Glutamatergic neuron (in vitro differentiated cells): ENCODE results near the gene ZMYND11. TPM values are rescaled to one million over a fixed set of nuclear protein-coding genes. Genes with fewer than 3 reads are reported as not detected.

ENCODE experiments used
- DNase-seq: peaks from one replicate; pipeline ENCODE4 v3.0.0; 2022
- H3K27ac Mint-ChIP-seq: one replicate; pipeline ENCODE4 v1.8.0; 2020; ENCODE audit warnings: mild to moderate bottlenecking, mixed read lengths, inconsistent platforms; ENCODE audit not compliant: unreplicated experiment
- H3K27me3 Mint-ChIP-seq: one replicate; pipeline ENCODE4 v1.8.0; 2020; ENCODE audit warnings: mild to moderate bottlenecking, moderate library complexity, mixed read lengths, inconsistent platforms; ENCODE audit not compliant: unreplicated experiment
- H3K36me3 Mint-ChIP-seq: one replicate; pipeline ENCODE4 v1.8.0; 2020; ENCODE audit warnings: mild to moderate bottlenecking, mixed read lengths, inconsistent platforms; ENCODE audit not compliant: unreplicated experiment
- H3K4me1 Mint-ChIP-seq: one replicate; pipeline ENCODE4 v1.8.0; 2020; ENCODE audit warnings: mild to moderate bottlenecking, low read depth, mixed read lengths, inconsistent platforms; ENCODE audit not compliant: unreplicated experiment
- H3K4me3 Mint-ChIP-seq: one replicate; pipeline ENCODE4 v1.8.0; 2020; ENCODE audit warnings: mild to moderate bottlenecking, mixed read lengths, inconsistent platforms; ENCODE audit not compliant: unreplicated experiment
- H3K9me3 Mint-ChIP-seq: one replicate; pipeline ENCODE4 v1.8.0; 2020; ENCODE audit warnings: mild to moderate bottlenecking, moderate library complexity, mixed read lengths, inconsistent platforms; ENCODE audit not compliant: unreplicated experiment
- CTCF ChIP-seq: fragments of 200-600 bp; sonication (generic); IDR thresholded peaks from one replicate; pipeline ENCODE4 v1.5.0; 2021; ENCODE audit not compliant: partially characterized antibody, unreplicated experiment
- total RNA-seq: library from RNA; stranded (reverse); fragmentation: NEBNext Ultra II Directional; extraction: Animal tissue kit (Norgen Biotek cat#: 25700); gene quantifications from one replicate; pipeline ENCODE4 v1.2.1, GENCODE V29; 2021; ENCODE audit not compliant: unreplicated experiment

ZMYND11 gene
- total RNA-seq, 1 donor from 2014 or later, result 26.6 TPM

GRCh38 chr10:288316-289200 lies 153.3 kb downstream of the ZMYND11 start:
- H3K27me3 Mint-ChIP-seq, result peaks cover 4% of the 10 kb centered on the region
- no peak overlapping the region for H3K4me3 Mint-ChIP-seq
- peaks cover under 1% of the 10 kb centered on the region for H3K9me3 Mint-ChIP-seq
- H3K27ac Mint-ChIP-seq, result no peak overlapping the region
- no peak for DNase-seq
- H3K36me3 Mint-ChIP-seq, result peaks cover 10% of the 10 kb centered on the region
- no peak for TF ChIP-seq CTCF
- H3K4me1 Mint-ChIP-seq, result peaks cover 4% of the 10 kb centered on the region

GRCh38 chr10:289581-289980 lies 154.3 kb downstream of the ZMYND11 start:
- no peak for TF ChIP-seq CTCF
- no peak for DNase-seq
- no peak overlapping the region for H3K27ac Mint-ChIP-seq
- H3K9me3 Mint-ChIP-seq, result peaks cover 3% of the 10 kb centered on the region
- peaks cover 4% of the 10 kb centered on the region for H3K4me1 Mint-ChIP-seq
- H3K27me3 Mint-ChIP-seq, result peaks cover 4% of the 10 kb centered on the region
- H3K4me3 Mint-ChIP-seq, result no peak overlapping the region
- peaks cover 4% of the 10 kb centered on the region for H3K36me3 Mint-ChIP-seq

- no peak overlapping the region for H3K27ac Mint-ChIP-seq
- DNase-seq, result no peak
- no peak overlapping the region for H3K4me3 Mint-ChIP-seq
- peaks cover 3% of the 10 kb centered on the region for H3K9me3 Mint-ChIP-seq
- H3K27me3 Mint-ChIP-seq, result peaks cover 4% of the 10 kb centered on the region
- TF ChIP-seq CTCF, result no peak
- H3K4me1 Mint-ChIP-seq, result peaks cover 4% of the 10 kb centered on the region
- H3K36me3 Mint-ChIP-seq, result peaks cover under 1% of the 10 kb centered on the region
Observed at GRCh38 chr10:290026-290725, 154.9 kb downstream of the ZMYND11 start.

GRCh38 chr10:293636-294035 lies 158.4 kb downstream of the ZMYND11 start:
- no peak for TF ChIP-seq CTCF
- H3K9me3 Mint-ChIP-seq, result peaks cover 3% of the 10 kb centered on the region
- H3K4me3 Mint-ChIP-seq, result no peak overlapping the region
- H3K36me3 Mint-ChIP-seq, result no peaks in the 10 kb centered on the region
- DNase-seq, result no peak
- H3K27me3 Mint-ChIP-seq, result peaks cover 5% of the 10 kb centered on the region
- no peak overlapping the region for H3K27ac Mint-ChIP-seq
- H3K4me1 Mint-ChIP-seq, result peaks cover 4% of the 10 kb centered on the region

- H3K9me3 Mint-ChIP-seq, result peaks cover 3% of the 10 kb centered on the region
- peaks cover 3% of the 10 kb centered on the region for H3K4me1 Mint-ChIP-seq
- H3K27me3 Mint-ChIP-seq, result peaks cover 7% of the 10 kb centered on the region
- no peak overlapping the region for H3K27ac Mint-ChIP-seq
- H3K4me3 Mint-ChIP-seq, result no peak overlapping the region
- no peak for DNase-seq
- H3K36me3 Mint-ChIP-seq, result peaks cover 4% of the 10 kb centered on the region
- no peak for TF ChIP-seq CTCF
Observed at GRCh38 chr10:297567-297966, 162.3 kb downstream of the ZMYND11 start.
